ENCODE data around the gene DCLRE1B.

DNA sequence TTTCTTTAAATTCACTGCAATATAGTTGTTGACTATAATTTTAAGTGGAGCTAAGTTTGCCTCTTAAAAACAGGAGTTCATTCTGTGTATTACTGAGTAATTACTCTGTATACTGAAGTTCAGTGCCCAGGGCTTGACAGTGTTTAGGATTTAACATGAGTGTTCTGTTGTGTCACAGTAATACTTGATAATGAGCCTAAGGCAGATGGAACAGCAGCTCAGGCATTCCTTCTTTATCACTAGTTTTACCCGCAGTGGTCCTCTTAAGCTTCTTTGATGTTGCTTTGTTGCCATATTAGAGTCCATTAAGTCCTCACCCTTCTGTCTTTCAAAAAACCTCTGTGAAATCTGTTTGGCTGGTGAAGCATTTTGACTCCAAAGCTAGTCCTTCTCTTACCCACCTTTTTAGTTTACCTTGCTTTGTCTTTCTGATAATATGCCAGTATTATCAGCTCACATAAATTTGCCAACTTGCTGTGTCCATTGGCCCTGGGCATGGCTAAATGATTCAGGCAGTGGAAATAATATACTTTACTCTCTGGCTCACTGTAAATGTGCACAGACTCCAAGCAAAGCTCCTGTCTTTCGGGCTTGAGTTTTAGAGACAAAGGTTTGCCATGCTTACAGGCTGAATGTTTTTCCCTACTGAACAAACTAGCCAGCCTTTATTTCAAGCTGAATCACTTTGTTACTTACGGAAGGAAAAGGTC, 41.7 kb downstream of the DCLRE1B start:
- TF ChIP-seq, protein P1, sequence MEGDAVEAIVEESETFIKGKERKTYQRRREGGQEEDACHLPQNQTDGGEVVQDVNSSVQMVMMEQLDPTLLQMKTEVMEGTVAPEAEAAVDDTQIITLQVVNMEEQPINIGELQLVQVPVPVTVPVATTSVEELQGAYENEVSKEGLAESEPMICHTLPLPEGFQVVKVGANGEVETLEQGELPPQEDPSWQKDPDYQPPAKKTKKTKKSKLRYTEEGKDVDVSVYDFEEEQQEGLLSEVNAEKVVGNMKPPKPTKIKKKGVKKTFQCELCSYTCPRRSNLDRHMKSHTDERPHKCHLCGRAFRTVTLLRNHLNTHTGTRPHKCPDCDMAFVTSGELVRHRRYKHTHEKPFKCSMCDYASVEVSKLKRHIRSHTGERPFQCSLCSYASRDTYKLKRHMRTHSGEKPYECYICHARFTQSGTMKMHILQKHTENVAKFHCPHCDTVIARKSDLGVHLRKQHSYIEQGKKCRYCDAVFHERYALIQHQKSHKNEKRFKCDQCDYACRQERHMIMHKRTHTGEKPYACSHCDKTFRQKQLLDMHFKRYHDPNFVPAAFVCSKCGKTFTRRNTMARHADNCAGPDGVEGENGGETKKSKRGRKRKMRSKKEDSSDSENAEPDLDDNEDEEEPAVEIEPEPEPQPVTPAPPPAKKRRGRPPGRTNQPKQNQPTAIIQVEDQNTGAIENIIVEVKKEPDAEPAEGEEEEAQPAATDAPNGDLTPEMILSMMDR (IDR thresholded peaks at IDR 0.05; ENCODE audit: insufficient read depth, low read length, poor library complexity, severe bottlenecking), result no peak
- no peak for TF ChIP-seq EZH2phosphoT487 (conservative IDR thresholded peaks at IDR 0.05; ENCODE audit: low read length)
